Sigmoid colon (tissue), 7 donors: ENCODE measurements around the gene SPOP. TPM values are rescaled to one million over a fixed set of nuclear protein-coding genes. Genes with fewer than 3 reads are reported as not detected.

Experiments
- DNase-seq: peaks from one replicate; pipeline ENCODE4 v3.0.0-alpha.2; 2019
- H3K27ac ChIP-seq, 4 donors: fragments of 200-600 bp; sonication (generic); one replicate each; pipeline ENCODE4 v1.5.1; 2016 to 2019; ENCODE audit warnings: mild to moderate bottlenecking in 1 of 4
- H3K27me3 ChIP-seq, 3 donors: fragments of 200-600 bp; sonication (generic); one replicate each; pipeline ENCODE4 v1.5.1; 2019; ENCODE audit warnings: mild to moderate bottlenecking in 1 of 3
- H3K36me3 ChIP-seq, 4 donors: fragments of 200-600 bp; sonication (generic); one replicate each; pipeline ENCODE4 v1.5.1; 2016 to 2019
- H3K4me1 ChIP-seq, 4 donors: fragments of 200-600 bp; sonication (generic); one replicate each; pipeline ENCODE4 v1.5.1; 2017 to 2019
- H3K4me3 ChIP-seq, 4 donors: fragments of 200-600 bp; sonication (generic); one replicate each; pipeline ENCODE4 v1.5.1; 2017 to 2019; ENCODE audit warnings: mild to moderate bottlenecking in 2 of 4, moderate library complexity in 1 of 4
- H3K9me3 ChIP-seq, 4 donors: fragments of 200-600 bp in 3 of 4; sonication (generic) in 3 of 4; one replicate each; pipeline versions ENCODE4 v1.5.1 to v1.6.1; 2013 to 2019
- CTCF ChIP-seq, 4 experiments: fragments of 450-650 bp in 3 of 4; fragments of 200-600 bp in 1 of 4; IDR thresholded peaks; one replicate each; pipeline ENCODE4 v1.5.1; 2016 to 2019; ENCODE audit warnings: antibody characterized with exemption in 4 of 4, mild to moderate bottlenecking in 3 of 4, moderate library complexity in 2 of 4
- EP300 ChIP-seq, 4 donors: sonication (generic); formaldehyde crosslinking; IDR thresholded peaks; one replicate each; pipeline ENCODE4 v1.6.1; 2017; ENCODE audit warnings: antibody characterized with exemption in 4 of 4
- POLR2A ChIP-seq, 2 donors: fragments of 450-650 bp; IDR thresholded peaks; one replicate each; pipeline ENCODE4 v1.6.1; 2016; ENCODE audit warnings: antibody characterized with exemption in 2 of 2, mild to moderate bottlenecking in 2 of 2, moderate library complexity in 2 of 2
- POLR2AphosphoS5 ChIP-seq, 4 donors: sonication (generic); formaldehyde crosslinking; IDR thresholded peaks; one replicate each; pipeline ENCODE4 v1.6.1; 2017; ENCODE audit warnings: antibody characterized with exemption in 4 of 4
- WGBS, 2 donors: extraction: QIAGEN DNeasy Blood & Tissue Kit; methylation state at CpG; one replicate each; pipeline ENCODE4 v1.1.7; 2013; 5-methylcytosine and 5-hydroxymethylcytosine counted together
- intact Hi-C: fragments of 100-400 bp; cut with DNase I; formaldehyde crosslinking; loops from one replicate; pipeline ENCODE4 v1.15.1; 2023
- polyA plus RNA-seq, 3 donors: library from polyadenylated mRNA; stranded (reverse); fragments of 200-250 nt; gene quantifications; one replicate each; pipeline ENCODE4 v1.2.3, GENCODE V29; 2013
- total RNA-seq, 4 donors: library from RNA; depleted of rRNA; stranded (reverse); fragments of >200 nt; gene quantifications; one replicate each; pipeline ENCODE4 v1.1.0, GENCODE V29; 2016
- donor health status: healthy with polysubstance abuse.
- donor health status: Bipolar disorder and iron deficiency.
- donor health status: healthy.

The SPOP gene
- total and polyA plus RNA-seq, 7 donors, result 33.0 to 332 (median 226) TPM

GRCh38 chr17:49634485-49634860 is 43.4 kb downstream of the SPOP start:
- no peak for TF ChIP-seq POLR2A (IDR thresholded peaks at IDR 0.05)
- TF ChIP-seq EP300 (IDR thresholded peaks at IDR 0.05), result no peak
- no peak for TF ChIP-seq CTCF (IDR thresholded peaks at IDR 0.05)
- no peak for TF ChIP-seq POLR2AphosphoS5 (IDR thresholded peaks at IDR 0.05)
- intact Hi-C loops, result no loop called here
- no peak for DNase-seq
- Histone ChIP-seq H3K27ac (peak overlapping the region; percentile 56 to 93 (median 74)), H3K36me3 (no peaks in the 10 kb centered on the region), H3K9me3 (no peaks in the 10 kb centered on the region), H3K4me1 (peaks cover 0 to 99% (median 96%) of the 10 kb centered on the region in 4 donors), H3K4me3 (no peak overlapping the region), H3K27me3 (no peaks in the 10 kb centered on the region)
- WGBS, 2 donors, result 80 to 90% methylated on average over 1 of the region's 1 CpG

GRCh38 chr17:49633762-49634484 is 44.0 kb downstream of the SPOP start:
- WGBS, 2 donors, result 83 to 86% methylated on average over 4 of the region's 4 CpGs
- H3K27ac ChIP-seq, result peak overlapping the region; percentile 56 to 93 (median 74)
- TF ChIP-seq CTCF (IDR thresholded peaks at IDR 0.05) (no peak), EP300 (IDR thresholded peaks at IDR 0.05) (no peak), POLR2AphosphoS5 (IDR thresholded peaks at IDR 0.05) (no peak), POLR2A (IDR thresholded peaks at IDR 0.05) (no peak)
- no peak overlapping the region for H3K4me3 ChIP-seq
- intact Hi-C loops, result no loop called here
- no peak for DNase-seq
- H3K4me1 ChIP-seq, result peaks cover 0 to 99% (median 97%) of the 10 kb centered on the region in 4 donors
- H3K36me3 ChIP-seq, result no peaks in the 10 kb centered on the region
- H3K9me3 ChIP-seq, result no peaks in the 10 kb centered on the region
- H3K27me3 ChIP-seq, result no peaks in the 10 kb centered on the region

GRCh38 chr17:49633250-49633649 is 44.6 kb downstream of the SPOP start:
- WGBS, 2 donors, result 65 to 71% methylated on average over 2 of the region's 2 CpGs
- intact Hi-C loops, result no loop called here

GRCh38 chr17:49632201-49632600 is 45.7 kb downstream of the SPOP start:
- no peaks in the 10 kb centered on the region for H3K36me3 ChIP-seq
- H3K4me3 ChIP-seq, result no peak overlapping the region
- no peaks in the 10 kb centered on the region for H3K27me3 ChIP-seq
- H3K4me1 ChIP-seq, result peaks cover 0 to 100% (median 98%) of the 10 kb centered on the region in 4 donors
- intact Hi-C loops, result no loop called here
- DNase-seq, result no peak
- 90 to 93% methylated on average over 4 of the region's 4 CpGs for WGBS, 2 donors
- H3K27ac ChIP-seq, result peak overlapping the region; percentile 56 to 93 (median 74)
- TF ChIP-seq POLR2AphosphoS5 (IDR thresholded peaks at IDR 0.05) (no peak), POLR2A (IDR thresholded peaks at IDR 0.05) (no peak), EP300 (IDR thresholded peaks at IDR 0.05) (no peak), CTCF (IDR thresholded peaks at IDR 0.05) (no peak)
- H3K9me3 ChIP-seq, result no peaks in the 10 kb centered on the region

More at GRCh38 chr17:49633250-49633649, 44.6 kb downstream of the SPOP start:
- TF ChIP-seq POLR2A (IDR thresholded peaks at IDR 0.05) (no peak), CTCF (IDR thresholded peaks at IDR 0.05) (no peak), POLR2AphosphoS5 (IDR thresholded peaks at IDR 0.05) (no peak), EP300 (IDR thresholded peaks at IDR 0.05) (no peak)
- Histone ChIP-seq H3K27ac (peak overlapping the region; percentile 56 to 93 (median 74)), H3K36me3 (no peaks in the 10 kb centered on the region), H3K4me3 (no peak overlapping the region), H3K27me3 (no peaks in the 10 kb centered on the region), H3K4me1 (peaks cover 0 to 100% (median 98%) of the 10 kb centered on the region in 4 donors), H3K9me3 (no peaks in the 10 kb centered on the region)
- DNase-seq, result no peak
